ENCODE measurements around the gene EPB41L4A.

- TF ChIP-seq CTCF (IDR thresholded peaks at IDR 0.05; ENCODE audit: poor library complexity, severe bottlenecking) (no peak), POLR2AphosphoS5 (IDR thresholded peaks at IDR 0.05) (no peak), SMC3 (conservative IDR thresholded peaks at IDR 0.05; ENCODE audit: poor library complexity) (no peak), EZH2 (IDR thresholded peaks at IDR 0.05; ENCODE audit: borderline replicate concordance, insufficient read depth, low read length, poor library complexity, severe bottlenecking) (no peak), REST (IDR thresholded peaks at IDR 0.05; ENCODE audit: borderline replicate concordance) (no peak), TAF1 (IDR thresholded peaks at IDR 0.05; ENCODE audit: low read depth) (no peak), EP300 (conservative IDR thresholded peaks at IDR 0.05; ENCODE audit: poor library complexity, severe bottlenecking) (no peak), MXI1 (conservative IDR thresholded peaks at IDR 0.05; ENCODE audit: poor library complexity, severe bottlenecking) (no peak)
Observed at GRCh38 chr5:112318346-112318745, 100.7 kb downstream of the EPB41L4A start.

Data from neural cell (in vitro differentiated cells).